Measurements from ENCODE around the gene BCAS3. TPM values are rescaled to one million over a fixed set of nuclear protein-coding genes. Genes with fewer than 3 reads are reported as not detected.

Gene BCAS3
- total RNA-seq, 2 donors from 2014 or later = 28.0 to 37.7 TPM

DNA sequence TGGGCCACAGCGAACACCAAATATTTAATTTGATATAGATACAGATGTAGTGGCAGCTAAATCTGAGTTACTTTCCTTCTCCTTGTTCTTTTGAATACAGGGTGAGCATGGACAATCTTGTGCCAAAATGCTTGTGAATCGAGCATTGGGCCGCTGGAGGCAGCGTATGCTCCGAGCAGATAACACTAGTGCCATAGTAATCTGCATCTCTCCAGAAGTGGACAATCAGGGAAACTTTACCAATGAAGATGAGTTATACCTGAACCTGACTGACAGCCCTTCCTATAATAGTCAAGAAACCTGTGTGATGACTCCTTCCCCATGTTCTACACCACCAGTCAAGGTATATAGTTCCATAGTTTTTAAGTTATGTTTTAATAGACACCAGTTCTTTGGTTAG lies 21.2 kb upstream of the BCAS3 start:
- no peak for DNase-seq
- WGBS, 2 experiments (ENCODE audit: insufficient coverage in 1 of 2, insufficient read length in 1 of 2) = 98 to 100% methylated on average over 3 to 5 of the region's 5 CpGs
- Mint-ChIP-seq H3K4me3 (no peak overlapping the region), H3K36me3 (ENCODE audit: low read depth) (peaks cover 21% of the 10 kb centered on the region), H3K27ac (no peak overlapping the region), H3K9me3 (no peaks in the 10 kb centered on the region), H3K27me3 (ENCODE audit: insufficient read depth) (no peaks in the 10 kb centered on the region), H3K4me1 (peaks cover 5% of the 10 kb centered on the region)
- peaks cover 28% of the 10 kb centered on the region for H3K36me3 ChIP-seq (ENCODE audit: control insufficient read depth, insufficient read depth, low read length)
- no peak overlapping the region for H3K27ac ChIP-seq (ENCODE audit: low read depth, low read length)
- no peaks in the 10 kb centered on the region for H3K9me3 ChIP-seq (ENCODE audit: control insufficient read depth, low read length)
- no peak overlapping the region for H3K9ac ChIP-seq (ENCODE audit: extremely low read depth, low read length, poor library complexity, severe bottlenecking)
- no peaks in the 10 kb centered on the region for H3K4me1 ChIP-seq (ENCODE audit: control insufficient read depth, insufficient read depth, low read length)
- no peak overlapping the region for H3K4me3 ChIP-seq (ENCODE audit: low read length)
- TF ChIP-seq, protein P1, sequence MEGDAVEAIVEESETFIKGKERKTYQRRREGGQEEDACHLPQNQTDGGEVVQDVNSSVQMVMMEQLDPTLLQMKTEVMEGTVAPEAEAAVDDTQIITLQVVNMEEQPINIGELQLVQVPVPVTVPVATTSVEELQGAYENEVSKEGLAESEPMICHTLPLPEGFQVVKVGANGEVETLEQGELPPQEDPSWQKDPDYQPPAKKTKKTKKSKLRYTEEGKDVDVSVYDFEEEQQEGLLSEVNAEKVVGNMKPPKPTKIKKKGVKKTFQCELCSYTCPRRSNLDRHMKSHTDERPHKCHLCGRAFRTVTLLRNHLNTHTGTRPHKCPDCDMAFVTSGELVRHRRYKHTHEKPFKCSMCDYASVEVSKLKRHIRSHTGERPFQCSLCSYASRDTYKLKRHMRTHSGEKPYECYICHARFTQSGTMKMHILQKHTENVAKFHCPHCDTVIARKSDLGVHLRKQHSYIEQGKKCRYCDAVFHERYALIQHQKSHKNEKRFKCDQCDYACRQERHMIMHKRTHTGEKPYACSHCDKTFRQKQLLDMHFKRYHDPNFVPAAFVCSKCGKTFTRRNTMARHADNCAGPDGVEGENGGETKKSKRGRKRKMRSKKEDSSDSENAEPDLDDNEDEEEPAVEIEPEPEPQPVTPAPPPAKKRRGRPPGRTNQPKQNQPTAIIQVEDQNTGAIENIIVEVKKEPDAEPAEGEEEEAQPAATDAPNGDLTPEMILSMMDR (conservative IDR thresholded peaks at IDR 0.05) = no peak
- no peaks in the 10 kb centered on the region for H3K27me3 ChIP-seq (ENCODE audit: control insufficient read depth, insufficient read depth, low read length, poor library complexity, severe bottlenecking)

DNA sequence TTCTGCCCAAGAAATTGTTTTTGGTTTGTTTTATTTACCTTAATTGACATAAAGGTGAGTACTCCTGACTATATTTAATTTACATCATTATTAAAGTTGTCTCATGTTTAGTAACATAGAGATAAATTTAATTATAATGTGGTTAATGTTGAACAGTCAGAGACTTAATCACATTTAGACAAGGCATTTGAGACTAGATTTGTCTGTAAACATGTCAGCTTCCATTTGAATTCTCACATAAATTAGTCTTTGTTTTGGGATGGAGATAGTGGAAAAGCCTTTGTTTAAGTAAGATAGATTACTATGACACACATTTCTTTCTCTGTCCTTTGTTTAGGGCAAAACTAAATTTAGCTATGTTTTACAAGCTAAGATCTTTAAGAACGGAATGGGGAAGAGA lies 18.5 kb upstream of the BCAS3 start:
- Mint-ChIP-seq H3K9me3 (no peaks in the 10 kb centered on the region), H3K4me3 (no peak overlapping the region), H3K27ac (peak overlapping the region; percentile 59), H3K27me3 (ENCODE audit: insufficient read depth) (no peaks in the 10 kb centered on the region), H3K4me1 (peaks cover 5% of the 10 kb centered on the region), H3K36me3 (ENCODE audit: low read depth) (peaks cover 20% of the 10 kb centered on the region)
- WGBS, 2 experiments (ENCODE audit: insufficient coverage in 1 of 2, insufficient read length in 1 of 2) = 85 to 92% methylated on average over 1 of the region's 1 CpG
- no peak for DNase-seq
- Histone ChIP-seq H3K9me3 (ENCODE audit: control insufficient read depth, low read length) (no peaks in the 10 kb centered on the region), H3K4me1 (ENCODE audit: control insufficient read depth, insufficient read depth, low read length) (no peaks in the 10 kb centered on the region), H3K4me3 (ENCODE audit: low read length) (peak overlapping the region; percentile 24), H3K36me3 (ENCODE audit: control insufficient read depth, insufficient read depth, low read length) (peaks cover 35% of the 10 kb centered on the region), H3K9ac (ENCODE audit: extremely low read depth, low read length, poor library complexity, severe bottlenecking) (peak overlapping the region; percentile 22), H3K27me3 (ENCODE audit: control insufficient read depth, insufficient read depth, low read length, poor library complexity, severe bottlenecking) (no peaks in the 10 kb centered on the region), H3K27ac (ENCODE audit: low read depth, low read length) (no peak overlapping the region)
- TF ChIP-seq, protein P1 (conservative IDR thresholded peaks at IDR 0.05) = no peak

DNA sequence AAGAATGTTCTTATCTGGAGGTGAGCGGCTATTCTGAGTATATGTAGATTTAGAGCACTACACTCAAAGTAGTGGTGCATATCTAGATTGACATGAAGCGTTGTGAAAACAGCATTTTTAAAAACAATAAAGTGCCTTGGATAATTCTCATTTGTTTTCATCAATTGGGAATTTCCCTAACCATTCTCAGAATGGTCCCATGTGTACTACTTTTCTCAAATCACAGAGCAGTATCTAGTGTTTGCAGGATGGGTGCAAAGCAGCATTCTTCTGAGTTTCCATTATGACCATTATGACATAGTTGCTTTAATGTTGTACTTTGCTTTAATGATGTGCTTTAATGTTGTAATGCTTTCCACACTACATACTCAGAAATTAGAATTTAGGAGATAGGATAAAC lies 16.2 kb upstream of the BCAS3 start:
- no peaks in the 10 kb centered on the region for H3K27me3 Mint-ChIP-seq (ENCODE audit: insufficient read depth)
- H3K4me1 ChIP-seq (ENCODE audit: control insufficient read depth, insufficient read depth, low read length) = no peaks in the 10 kb centered on the region
- peaks cover 30% of the 10 kb centered on the region for H3K36me3 Mint-ChIP-seq (ENCODE audit: low read depth)
- DNase-seq = no peak
- no peak overlapping the region for H3K27ac ChIP-seq (ENCODE audit: low read depth, low read length)
- H3K4me3 ChIP-seq (ENCODE audit: low read length) = no peak overlapping the region
- peaks cover 53% of the 10 kb centered on the region for H3K36me3 ChIP-seq (ENCODE audit: control insufficient read depth, insufficient read depth, low read length)
- TF ChIP-seq, protein P1 (conservative IDR thresholded peaks at IDR 0.05) = no peak
- no peak overlapping the region for H3K4me3 Mint-ChIP-seq
- H3K9ac ChIP-seq (ENCODE audit: extremely low read depth, low read length, poor library complexity, severe bottlenecking) = no peak overlapping the region
- peaks cover 5% of the 10 kb centered on the region for H3K4me1 Mint-ChIP-seq
- no peaks in the 10 kb centered on the region for H3K9me3 ChIP-seq (ENCODE audit: control insufficient read depth, low read length)
- no peaks in the 10 kb centered on the region for H3K9me3 Mint-ChIP-seq
- H3K27me3 ChIP-seq (ENCODE audit: control insufficient read depth, insufficient read depth, low read length, poor library complexity, severe bottlenecking) = no peaks in the 10 kb centered on the region
- 99 to 100% methylated on average over 1 to 2 of the region's 2 CpGs for WGBS, 2 experiments (ENCODE audit: insufficient coverage in 1 of 2, insufficient read length in 1 of 2)
- no peak overlapping the region for H3K27ac Mint-ChIP-seq
